ENCODE data around the gene MTUS2.

MTUS2 gene

GRCh38 chr13:29292045-29292444 lies 471.9 kb downstream of the MTUS2 start:
- TF ChIP-seq ZFX (IDR thresholded peaks at IDR 0.05; ENCODE audit: borderline replicate concordance) = no peak
- TF ChIP-seq CTCF (IDR thresholded peaks at IDR 0.05) = no peak
- H3K27ac ChIP-seq = no peak overlapping the region

GRCh38 chr13:29294821-29295220 lies 474.7 kb downstream of the MTUS2 start:
- H3K27ac ChIP-seq = no peak overlapping the region
- no peak for TF ChIP-seq ZFX (IDR thresholded peaks at IDR 0.05; ENCODE audit: borderline replicate concordance)
- TF ChIP-seq CTCF (IDR thresholded peaks at IDR 0.05) = no peak

DNA sequence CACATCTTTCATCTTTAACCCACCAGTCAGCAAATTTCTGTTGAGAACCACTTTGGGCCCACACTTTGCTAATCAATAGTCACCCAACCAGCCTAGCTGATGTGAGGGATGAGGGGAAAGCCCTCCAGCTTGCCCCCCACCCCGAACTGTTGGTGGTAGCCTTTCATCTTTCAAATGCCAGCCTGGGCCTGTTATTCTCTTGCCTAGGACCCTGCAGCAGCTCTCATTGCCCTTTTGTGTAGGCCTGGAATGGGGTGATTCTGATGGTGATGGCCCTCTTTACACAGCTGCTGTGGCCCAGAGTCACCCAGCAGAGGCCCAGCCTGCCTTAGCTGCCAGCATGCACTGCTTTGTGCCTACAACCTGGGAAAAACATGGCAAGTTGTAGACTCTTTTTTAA lies 480.9 kb downstream of the MTUS2 start:
- TF ChIP-seq ZFX (IDR thresholded peaks at IDR 0.05; ENCODE audit: borderline replicate concordance) (no peak), CTCF (IDR thresholded peaks at IDR 0.05) (no peak)
- no peak overlapping the region for H3K27ac ChIP-seq

DNA sequence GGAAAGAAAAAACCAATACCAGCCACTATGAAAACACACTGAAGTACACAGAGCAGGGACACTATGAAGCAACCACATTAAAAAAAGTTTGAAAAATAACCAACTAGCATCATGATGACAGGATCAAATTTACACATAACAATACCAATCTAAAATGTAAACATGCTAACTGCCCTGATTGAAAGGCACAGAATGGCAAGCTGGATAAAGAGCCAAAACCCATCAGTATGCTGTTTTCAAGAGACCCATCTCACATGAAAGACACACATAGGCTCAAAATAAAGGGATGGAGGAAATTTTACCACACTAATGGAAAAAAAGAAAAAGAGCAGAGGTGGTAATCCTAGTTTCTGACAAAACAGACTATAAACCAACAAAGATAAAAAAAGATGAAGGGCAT lies 484.0 kb downstream of the MTUS2 start:
- no peak for TF ChIP-seq CTCF (IDR thresholded peaks at IDR 0.05)
- no peak for TF ChIP-seq ZFX (IDR thresholded peaks at IDR 0.05; ENCODE audit: borderline replicate concordance)
- no peak overlapping the region for H3K27ac ChIP-seq

- H3K27ac ChIP-seq = no peak overlapping the region
Observed at GRCh38 chr13:29310806-29311205, 490.7 kb downstream of the MTUS2 start.

GRCh38 chr13:29315847-29316246 lies 495.7 kb downstream of the MTUS2 start:
- H3K27ac ChIP-seq = no peak overlapping the region
- TF ChIP-seq ZFX (IDR thresholded peaks at IDR 0.05; ENCODE audit: borderline replicate concordance) (no peak), CTCF (IDR thresholded peaks at IDR 0.05) (no peak)

More at GRCh38 chr13:29310806-29311205, 490.7 kb downstream of the MTUS2 start:
- TF ChIP-seq CTCF (IDR thresholded peaks at IDR 0.05) = no peak
- no peak for TF ChIP-seq ZFX (IDR thresholded peaks at IDR 0.05; ENCODE audit: borderline replicate concordance)

DNA sequence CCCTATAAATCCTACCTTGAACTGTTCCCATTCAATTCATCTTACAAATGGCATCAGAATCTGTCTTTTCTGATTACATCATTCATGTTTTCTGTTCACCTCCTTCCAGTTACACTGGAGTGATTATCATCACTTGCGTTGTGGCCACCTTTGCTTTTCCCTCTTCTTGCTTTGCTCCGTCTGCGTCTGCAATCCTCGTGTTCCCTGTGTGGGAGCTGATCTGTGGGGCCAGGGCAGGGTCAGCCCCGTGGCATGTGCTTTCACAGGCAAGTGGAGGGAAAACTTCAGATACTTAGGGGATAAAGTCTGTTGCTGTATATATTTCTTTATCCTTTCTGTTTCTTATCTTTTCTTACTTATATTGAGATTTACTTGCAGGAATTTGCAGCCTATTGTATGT lies 497.7 kb downstream of the MTUS2 start:
- no peak overlapping the region for H3K27ac ChIP-seq
- TF ChIP-seq CTCF (IDR thresholded peaks at IDR 0.05) (no peak), ZFX (IDR thresholded peaks at IDR 0.05; ENCODE audit: borderline replicate concordance) (no peak)

Measured in 22Rv1 (cell line).